ENCODE measurements around the gene ITGA2.

ITGA2 gene

GRCh38 chr5:53066088-53066487 is 76.9 kb downstream of the ITGA2 start:
- DNase-seq = no peak

GRCh38 chr5:53067641-53068040 is 78.5 kb downstream of the ITGA2 start:
- DNase-seq = no peak

GRCh38 chr5:53068291-53068836 is 79.2 kb downstream of the ITGA2 start:
- no peak for DNase-seq

- DNase-seq = no peak
Measured at GRCh38 chr5:53069626-53070025, 80.5 kb downstream of the ITGA2 start.

- no peak for DNase-seq
Measured at GRCh38 chr5:53071298-53071697, 82.1 kb downstream of the ITGA2 start.

- DNase-seq = no peak
Measured at GRCh38 chr5:53071738-53072137, 82.6 kb downstream of the ITGA2 start.

- no peak for DNase-seq
Measured at GRCh38 chr5:53073348-53073747, 84.2 kb downstream of the ITGA2 start.

- DNase-seq = no peak
Measured at GRCh38 chr5:53076014-53076583, 86.9 kb downstream of the ITGA2 start.

GRCh38 chr5:53080271-53080670 is 91.1 kb downstream of the ITGA2 start:
- DNase-seq = no peak

GRCh38 chr5:53083927-53084326 is 94.8 kb downstream of the ITGA2 start:
- no peak for DNase-seq

- DNase-seq = no peak
Measured at GRCh38 chr5:53084546-53085255, 95.5 kb downstream of the ITGA2 start.

GRCh38 chr5:53087171-53087570 is 98.0 kb downstream of the ITGA2 start:
- DNase-seq = no peak

GRCh38 chr5:53087621-53088121 is 98.5 kb downstream of the ITGA2 start:
- DNase-seq = no peak

- DNase-seq = no peak
Measured at GRCh38 chr5:53089481-53089991, 100.4 kb downstream of the ITGA2 start.

- no peak for DNase-seq
Measured at GRCh38 chr5:53090229-53090628, 101.1 kb downstream of the ITGA2 start.

- no peak for DNase-seq
Measured at GRCh38 chr5:53091289-53091688, 102.1 kb downstream of the ITGA2 start.

GRCh38 chr5:53092242-53092641 is 103.1 kb downstream of the ITGA2 start:
- no peak for DNase-seq

GRCh38 chr5:53095217-53095616 is 106.1 kb downstream of the ITGA2 start:
- DNase-seq = no peak

GRCh38 chr5:53095931-53096525 is 106.9 kb downstream of the ITGA2 start:
- DNase-seq = no peak

- DNase-seq = no peak
Measured at GRCh38 chr5:53099546-53099945, 110.4 kb downstream of the ITGA2 start.

GRCh38 chr5:53100606-53101005 is 111.5 kb downstream of the ITGA2 start:
- DNase-seq = no peak

- no peak for DNase-seq
Measured at GRCh38 chr5:53105611-53106300, 116.6 kb downstream of the ITGA2 start.

GRCh38 chr5:53109056-53109442 is 119.9 kb downstream of the ITGA2 start:
- DNase-seq = no peak
